Erythroblast (primary cell): ENCODE data around the gene TEPSIN.

Source experiments
- GATA1 ChIP-seq: IDR thresholded peaks from 2 replicates; pipeline ENCODE4 v1.6.1; 2011; ENCODE audit warnings: low read depth, mild to moderate bottlenecking, control low read depth, low read length, moderate library complexity
- POLR2A ChIP-seq: IDR thresholded peaks from 2 replicates; pipeline ENCODE4 v1.6.1; 2011; ENCODE audit warnings: mild to moderate bottlenecking, low read length

DNA sequence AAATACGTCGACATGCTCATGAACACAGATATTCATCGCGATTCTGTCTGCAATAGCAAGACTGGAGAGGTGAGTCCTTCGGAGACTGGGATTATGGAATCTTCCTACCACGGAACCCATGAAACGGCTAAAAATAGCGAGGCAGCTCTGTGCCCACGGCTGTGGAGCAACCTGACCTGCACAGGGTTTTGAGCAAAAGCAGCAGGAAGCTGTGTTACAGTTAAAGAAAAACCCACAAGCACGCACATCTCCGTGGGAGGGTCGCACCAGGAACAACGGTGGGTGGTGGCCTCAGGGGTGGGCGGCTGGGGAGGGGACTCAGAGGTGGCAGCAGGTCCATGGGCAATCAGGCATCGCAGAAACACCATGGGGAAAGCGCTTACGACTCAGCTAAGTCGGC is 31.4 kb upstream of the TEPSIN start:
- TF ChIP-seq POLR2A, result no peak
- TF ChIP-seq GATA1, result no peak
